Endothelial cell of umbilical vein (primary cell): ENCODE measurements around the gene UNC50. TPM values are rescaled to one million over a fixed set of nuclear protein-coding genes. Genes with fewer than 3 reads are reported as not detected.

Experiments
- BruUV-seq: library from RNA; stranded (reverse); fragments of 400-500 nt; replicated peaks from 2 replicates; lab custom pipeline; 2021; lab: Mats Ljungman, UMichigan
- CTCF ChIA-PET: fragments of 300-600, 350-600 bp; sonication (Branson Sonifier 250); formaldehyde crosslinking; loops from one replicate; lab custom pipeline; 2021; ENCODE audit warnings: antibody characterized with exemption, inconsistent platforms; lab: Charles Lee
- POLR2A ChIA-PET: fragments of 300-600, 350-600 bp; sonication (Branson Sonifier 250); formaldehyde crosslinking; loops from one replicate; lab custom pipeline; 2021; ENCODE audit warnings: antibody characterized with exemption, inconsistent platforms; lab: Charles Lee
- DNase-seq: peaks from one replicate; pipeline ENCODE4 v3.0.0-alpha.2; 2011; ENCODE audit warnings: low read depth, low spot score
- FAIRE-seq: peaks from 2 replicates; lab custom pipeline; 2011; peaks lifted over from hg19 to GRCh38; lab: Jason Lieb, UNC
- H2AFZ ChIP-seq: 2 replicates; pipeline ENCODE4 v1.6.0; 2012; ENCODE audit warnings: low read depth, low read length, control low read depth, inconsistent platforms
- H3K27ac ChIP-seq: 2 replicates; pipeline ENCODE4 v1.5.1; 2011; ENCODE audit warnings: low read depth, mild to moderate bottlenecking, control low read depth, low read length, moderate library complexity; ENCODE audit not compliant: insufficient read depth
- H3K27me3 ChIP-seq, 2 experiments: 2 replicates each; pipeline versions ENCODE4 v1.6.0 to v1.6.1; 2011; ENCODE audit warnings: low read length in 2 of 2, mixed read lengths in 1 of 2; ENCODE audit not compliant: control insufficient read depth in 2 of 2, insufficient read depth in 2 of 2
- H3K36me3 ChIP-seq, 2 experiments: 2 replicates in 1 of 2; 3 replicates in 1 of 2; pipeline ENCODE4 v1.5.1; 2011; ENCODE audit warnings: low read length in 2 of 2, mild to moderate bottlenecking in 1 of 2, moderate library complexity in 1 of 2; ENCODE audit not compliant: control insufficient read depth in 2 of 2, insufficient read depth in 2 of 2; ENCODE audit errors: extremely low read depth in 1 of 2
- H3K4me1 ChIP-seq: 3 replicates; pipeline ENCODE4 v1.5.1; 2011; ENCODE audit warnings: mild to moderate bottlenecking, low read length; ENCODE audit not compliant: control insufficient read depth, insufficient read depth; ENCODE audit errors: extremely low read depth
- H3K4me2 ChIP-seq: 2 replicates; pipeline ENCODE4 v1.6.1; 2011; ENCODE audit warnings: low read length, control low read depth, mixed read lengths; ENCODE audit not compliant: insufficient read depth
- H3K4me3 ChIP-seq, 3 experiments: fragments of 200-600 bp in 1 of 3; sonication (generic), shearing (Covaris generic) in 1 of 3; replicated peaks in 1 of 3; 2 replicates each; pipeline ENCODE4 v1.5.1; 2011 to 2016; ENCODE audit warnings: control low read depth in 3 of 3, low read length in 3 of 3, mild to moderate bottlenecking in 2 of 3, inconsistent platforms in 1 of 3, low read depth in 1 of 3, moderate library complexity in 1 of 3; ENCODE audit not compliant: insufficient read depth in 1 of 3
- H3K79me2 ChIP-seq: 2 replicates; pipeline ENCODE4 v1.6.0; 2012; ENCODE audit warnings: low read length, inconsistent platforms; ENCODE audit not compliant: control insufficient read depth, insufficient read depth
- H3K9ac ChIP-seq: replicated peaks from 2 replicates; pipeline ENCODE3; 2011; ENCODE audit warnings: low read length, control low read depth; ENCODE audit not compliant: insufficient read depth; ENCODE audit errors: extremely low read depth
- H3K9me1 ChIP-seq: replicated peaks from 3 replicates; pipeline ENCODE4 v1.6.0; 2011; ENCODE audit warnings: mild to moderate bottlenecking, low read length; ENCODE audit not compliant: control insufficient read depth, insufficient read depth; ENCODE audit errors: extremely low read depth
- H3K9me3 ChIP-seq: replicated peaks from 2 replicates; pipeline ENCODE4 v1.5.1; 2012; ENCODE audit warnings: low read length, inconsistent platforms; ENCODE audit not compliant: control insufficient read depth, insufficient read depth
- H4K20me1 ChIP-seq: replicated peaks from 2 replicates; pipeline ENCODE3; 2011; ENCODE audit warnings: mild to moderate bottlenecking, low read length; ENCODE audit not compliant: control insufficient read depth, insufficient read depth; ENCODE audit errors: extremely low read depth
- EZH2 ChIP-seq: IDR thresholded peaks from 2 replicates; pipeline ENCODE4 v1.6.1; 2012; ENCODE audit warnings: borderline replicate concordance, low read depth, mild to moderate bottlenecking, moderate library complexity, low read length, inconsistent platforms; ENCODE audit not compliant: severe bottlenecking
- FOS ChIP-seq: IDR thresholded peaks from 2 replicates; pipeline ENCODE4 v1.6.1; 2011; ENCODE audit warnings: mild to moderate bottlenecking, low read length, moderate library complexity, borderline replicate concordance; ENCODE audit not compliant: insufficient read depth
- GATA2 ChIP-seq: IDR thresholded peaks from 2 replicates; pipeline ENCODE4 v1.7.0; 2011; ENCODE audit warnings: low read depth, mild to moderate bottlenecking, moderate library complexity, mixed read lengths, low read length; ENCODE audit not compliant: insufficient read length, insufficient read depth
- JUN ChIP-seq: IDR thresholded peaks from 2 replicates; pipeline ENCODE4 v1.6.1; 2011; ENCODE audit warnings: borderline replicate concordance, low read depth; ENCODE audit not compliant: insufficient read length, insufficient read depth
- MYC ChIP-seq: IDR thresholded peaks from one replicate; pipeline ENCODE4 v1.6.1; 2011; ENCODE audit warnings: mild to moderate bottlenecking, low read depth, low read length
- POLR2A ChIP-seq: IDR thresholded peaks from 2 replicates; pipeline ENCODE4 v1.6.1; 2012; ENCODE audit warnings: low read depth, mild to moderate bottlenecking, control low read depth, low read length
- POLR2AphosphoS5 ChIP-seq: IDR thresholded peaks from 2 replicates; pipeline ENCODE4 v1.6.1; 2012; ENCODE audit warnings: low read depth, mild to moderate bottlenecking, control low read depth, low read length, moderate library complexity; ENCODE audit not compliant: insufficient read depth
- dilution Hi-C: fragments of 300-500 bp; cut with MboI; formaldehyde crosslinking; loops from one replicate; pipeline ENCODE4 v1.15.0; 2019; ENCODE audit warnings: low sequenced_read_pairs; ENCODE audit not compliant: extremely low pct_ligation_motif_present
- intact Hi-C: fragments of 100-400 bp; cut with micrococcal nuclease; formaldehyde crosslinking; loops from one replicate; pipeline ENCODE4 v1.10.0; 2022
- polyA plus RNA-seq, 4 experiments: library from polyadenylated mRNA; depleted of rRNA in 3 of 4; stranded (reverse) in 3 of 4; unstranded in 1 of 4; fragments of >200 nt; gene quantifications; 2 replicates each; pipeline versions ENCODE4 v1.2.1 to v1.2.3, GENCODE V29; 2011 to 2012; ENCODE audit warnings: missing spikeins in 1 of 4
- total RNA-seq: library from RNA; stranded (reverse); gene quantifications from 2 replicates; pipeline ENCODE4 v1.2.3, GENCODE V29; 2021
- TF ChIP-seq, protein P1 (sequence below): IDR thresholded peaks from 2 replicates; pipeline ENCODE4 v1.6.1; 2011; ENCODE audit not compliant: insufficient read depth, insufficient read length
- TF ChIP-seq, protein P2 (sequence below), 2 donors: IDR thresholded peaks; 1 replicate in 1 of 2; 2 replicates in 1 of 2; pipeline ENCODE4 v1.5.1; 2011; ENCODE audit warnings: low read length in 2 of 2, mild to moderate bottlenecking in 2 of 2, moderate library complexity in 2 of 2, control low read depth in 1 of 2, inconsistent platforms in 1 of 2, low read depth in 1 of 2; ENCODE audit not compliant: insufficient read depth in 1 of 2; ENCODE audit errors: extremely low read depth in 1 of 2

The UNC50 gene
- total and polyA plus RNA-seq, 2 donors (not counting 3 experiments of a cell fraction or from before 2014, with no cell fraction given) = 33.5 to 56.6 TPM

DNA sequence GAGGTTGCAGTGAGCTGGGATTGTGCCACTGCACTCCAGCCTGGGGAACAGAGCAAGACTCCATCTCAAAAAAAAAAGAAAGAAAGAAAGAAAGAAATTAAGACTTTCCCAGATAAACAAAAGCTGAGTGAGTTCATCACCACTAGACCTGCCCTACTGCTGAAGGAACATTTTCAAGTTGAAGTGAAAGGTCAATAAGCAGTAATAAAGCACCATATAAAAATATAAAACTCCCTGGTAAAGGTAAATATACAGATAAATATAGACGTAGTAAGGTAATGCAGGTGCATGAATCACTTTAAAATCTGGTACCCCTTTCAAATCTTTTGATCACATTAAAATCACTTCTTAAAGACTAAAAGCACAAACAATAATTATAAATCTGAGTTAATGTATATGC is 42.6 kb downstream of the UNC50 start:
- BruUV-seq = no TSS peak
- intact Hi-C loops (loop anchor here (5.0 kb wide), 1 partner anchor 51 kb away; no protein-coding TSS in a partner anchor), dilution Hi-C loops (no loop called here)
- H3K4me3 ChIP-seq = no peak overlapping the region
- peaks cover 14% of the 10 kb centered on the region for H3K79me2 ChIP-seq
- H3K9ac ChIP-seq = no peak overlapping the region
- TF ChIP-seq MYC (no peak), POLR2A (no peak), EZH2 (no peak), JUN (no peak), FOS (no peak), GATA2 (no peak), POLR2AphosphoS5 (no peak)
- TF ChIP-seq, protein P1, sequence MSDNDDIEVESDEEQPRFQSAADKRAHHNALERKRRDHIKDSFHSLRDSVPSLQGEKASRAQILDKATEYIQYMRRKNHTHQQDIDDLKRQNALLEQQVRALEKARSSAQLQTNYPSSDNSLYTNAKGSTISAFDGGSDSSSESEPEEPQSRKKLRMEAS = no peak
- TF ChIP-seq, protein P2, sequence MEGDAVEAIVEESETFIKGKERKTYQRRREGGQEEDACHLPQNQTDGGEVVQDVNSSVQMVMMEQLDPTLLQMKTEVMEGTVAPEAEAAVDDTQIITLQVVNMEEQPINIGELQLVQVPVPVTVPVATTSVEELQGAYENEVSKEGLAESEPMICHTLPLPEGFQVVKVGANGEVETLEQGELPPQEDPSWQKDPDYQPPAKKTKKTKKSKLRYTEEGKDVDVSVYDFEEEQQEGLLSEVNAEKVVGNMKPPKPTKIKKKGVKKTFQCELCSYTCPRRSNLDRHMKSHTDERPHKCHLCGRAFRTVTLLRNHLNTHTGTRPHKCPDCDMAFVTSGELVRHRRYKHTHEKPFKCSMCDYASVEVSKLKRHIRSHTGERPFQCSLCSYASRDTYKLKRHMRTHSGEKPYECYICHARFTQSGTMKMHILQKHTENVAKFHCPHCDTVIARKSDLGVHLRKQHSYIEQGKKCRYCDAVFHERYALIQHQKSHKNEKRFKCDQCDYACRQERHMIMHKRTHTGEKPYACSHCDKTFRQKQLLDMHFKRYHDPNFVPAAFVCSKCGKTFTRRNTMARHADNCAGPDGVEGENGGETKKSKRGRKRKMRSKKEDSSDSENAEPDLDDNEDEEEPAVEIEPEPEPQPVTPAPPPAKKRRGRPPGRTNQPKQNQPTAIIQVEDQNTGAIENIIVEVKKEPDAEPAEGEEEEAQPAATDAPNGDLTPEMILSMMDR (IDR thresholded peaks at IDR 0.05; ENCODE audit: extremely low read depth in 1 of 2, insufficient read depth in 1 of 2, low read depth in 1 of 2, low read length in 2 of 2) = no peak
- peaks cover 2% of the 10 kb centered on the region for H3K9me1 ChIP-seq
- no peak overlapping the region for H3K27ac ChIP-seq
- no peak overlapping the region for H3K4me2 ChIP-seq
- ChIA-PET POLR2A (no interaction called here), CTCF (interaction anchor here (0.7 to 1.3 kb wide), 2 partner anchors 107 to 186 kb away, joined by 3 to 6 read pairs; no protein-coding TSS in a partner anchor)
- FAIRE-seq (no peak), DNase-seq (no peak)
- H3K27me3 ChIP-seq = no peaks in the 10 kb centered on the region
- H4K20me1 ChIP-seq = no peaks in the 10 kb centered on the region
- no peak overlapping the region for H2AFZ ChIP-seq
- H3K36me3 ChIP-seq = peaks cover 4 to 6% of the 10 kb centered on the region in 2 experiments
- peaks cover 4% of the 10 kb centered on the region for H3K4me1 ChIP-seq
- no peaks in the 10 kb centered on the region for H3K9me3 ChIP-seq
